Neural progenitor cell (in vitro differentiated cells): ENCODE results near the gene ADD3.

ENCODE experiments used
- CTCF ChIP-seq: fragments of 200-600 bp; sonication (generic); IDR thresholded peaks from 2 replicates; pipeline ENCODE4 v1.5.1; 2017; ENCODE audit warnings: antibody characterized with exemption, mild to moderate bottlenecking
- EZH2 ChIP-seq: fragments of 200-600 bp; sonication (generic); IDR thresholded peaks from 2 replicates; pipeline ENCODE4 v1.6.1; 2017; ENCODE audit warnings: antibody characterized with exemption, mild to moderate bottlenecking, moderate library complexity
- EZH2phosphoT487 ChIP-seq: fragments of 200-600 bp; sonication (generic); IDR thresholded peaks from 2 replicates; pipeline ENCODE4 v1.6.1; 2017; ENCODE audit warnings: antibody characterized with exemption

GRCh38 chr10:109977382-109977806 is 30.4 kb upstream of the ADD3 start:
- TF ChIP-seq CTCF = no peak
- no peak for TF ChIP-seq EZH2
- no peak for TF ChIP-seq EZH2phosphoT487
